Measurements from ENCODE around the gene TMEM14C.

Gene TMEM14C

DNA sequence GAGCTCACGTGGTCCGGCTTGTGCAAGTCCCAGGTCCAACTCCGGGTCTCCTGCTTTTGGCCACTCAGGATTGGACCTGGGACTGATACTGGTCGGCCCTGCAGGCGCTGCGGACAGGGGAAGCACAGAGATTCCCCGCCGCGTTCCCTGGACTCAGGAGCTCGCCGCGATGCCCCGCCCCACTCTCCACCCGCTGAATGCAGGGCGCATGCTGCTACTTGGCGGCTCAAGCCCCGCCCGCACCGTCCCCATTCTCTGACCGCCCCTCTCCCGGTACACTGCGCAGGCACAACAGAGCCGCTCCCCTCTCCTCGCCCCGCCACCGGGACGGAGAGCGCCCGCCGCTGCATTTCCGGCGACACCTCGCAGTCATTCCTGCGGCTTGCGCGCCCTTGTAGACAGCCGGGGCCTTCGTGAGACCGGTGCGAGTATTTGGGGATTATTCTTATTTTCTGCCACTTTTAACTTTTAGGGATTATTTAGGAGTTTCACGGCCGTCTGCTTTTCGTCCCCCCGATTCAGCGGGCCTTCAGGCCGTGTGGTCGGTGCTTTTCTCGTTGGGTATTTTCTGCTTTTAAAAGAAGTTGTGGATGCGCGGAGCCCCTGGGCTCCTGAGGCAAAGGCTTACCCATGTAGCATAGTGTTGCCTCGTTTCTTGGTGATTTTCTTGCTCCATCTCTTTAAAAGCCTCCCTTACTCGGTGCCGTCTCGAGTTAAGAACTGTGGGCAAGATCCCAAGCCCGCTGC, at the start of gene TMEM14C:
TSS of gene TMEM14C (plus strand) at position 251 of the 747 bp plus-strand sequence. CDS start 1,544 bp downstream, outside the sequence.
- peak; percentile 79 for DNase-seq (ENCODE audit: low read depth)

- no peak for DNase-seq (ENCODE audit: low read depth)
Measured at GRCh38 chr6:10676403-10676802, 46.5 kb upstream of the TMEM14C start.

GRCh38 chr6:10678456-10678855, 44.4 kb upstream of the TMEM14C start:
- DNase-seq (ENCODE audit: low read depth): no peak

- no peak for DNase-seq (ENCODE audit: low read depth)
Measured at GRCh38 chr6:10681795-10682194, 41.1 kb upstream of the TMEM14C start.

DNA sequence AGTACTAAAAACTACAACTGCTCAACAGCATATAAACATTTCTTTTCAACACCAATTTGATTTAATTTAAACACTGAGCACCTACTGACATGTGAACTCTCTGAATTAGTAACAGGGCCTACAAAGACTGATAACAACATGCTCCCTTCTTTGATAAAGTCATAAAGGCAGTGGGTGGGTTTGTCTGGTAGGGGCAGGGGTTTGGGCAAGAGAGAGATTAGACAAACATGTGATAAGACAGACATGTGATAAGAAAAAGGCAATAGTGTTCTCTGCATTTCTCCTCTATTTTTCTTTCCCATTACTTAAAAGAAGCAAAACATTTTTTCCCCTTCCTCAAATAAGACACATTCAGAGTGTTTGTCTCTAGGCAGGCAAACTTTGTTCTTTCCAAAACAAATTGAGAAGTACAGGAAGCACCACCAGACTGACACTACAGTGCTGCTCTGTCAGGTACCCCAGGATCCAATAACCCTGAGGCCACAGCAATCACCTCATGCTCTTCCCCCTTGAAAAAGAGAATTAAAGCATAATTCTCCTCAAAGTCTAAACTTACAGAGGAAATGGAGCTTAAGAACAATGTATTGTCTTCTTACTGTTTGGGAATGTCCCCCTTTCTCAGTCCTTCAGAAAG, 40.4 kb upstream of the TMEM14C start:
- no peak for DNase-seq (ENCODE audit: low read depth)

DNA sequence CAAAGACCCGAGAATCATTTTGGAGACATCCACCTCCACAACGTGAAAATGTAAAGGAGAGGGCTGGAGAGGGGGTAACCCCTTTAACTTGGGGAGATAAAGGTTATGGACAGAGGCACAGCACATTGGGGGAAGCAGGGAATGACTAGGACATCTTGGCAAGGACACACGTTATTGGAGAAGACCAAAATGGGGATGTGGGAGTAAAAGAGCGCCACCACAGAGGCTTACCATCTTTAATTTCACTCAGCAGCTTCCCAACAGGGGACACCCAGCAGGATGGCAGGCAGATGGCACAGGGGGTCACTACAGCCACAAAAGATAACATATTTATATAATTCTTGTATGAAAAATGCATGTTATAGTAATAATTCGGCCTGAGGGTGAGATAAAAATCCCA, 38.3 kb upstream of the TMEM14C start:
- DNase-seq (ENCODE audit: low read depth): no peak

- no peak for DNase-seq (ENCODE audit: low read depth)
Measured at GRCh38 chr6:10685092-10685915, 37.6 kb upstream of the TMEM14C start.

DNA sequence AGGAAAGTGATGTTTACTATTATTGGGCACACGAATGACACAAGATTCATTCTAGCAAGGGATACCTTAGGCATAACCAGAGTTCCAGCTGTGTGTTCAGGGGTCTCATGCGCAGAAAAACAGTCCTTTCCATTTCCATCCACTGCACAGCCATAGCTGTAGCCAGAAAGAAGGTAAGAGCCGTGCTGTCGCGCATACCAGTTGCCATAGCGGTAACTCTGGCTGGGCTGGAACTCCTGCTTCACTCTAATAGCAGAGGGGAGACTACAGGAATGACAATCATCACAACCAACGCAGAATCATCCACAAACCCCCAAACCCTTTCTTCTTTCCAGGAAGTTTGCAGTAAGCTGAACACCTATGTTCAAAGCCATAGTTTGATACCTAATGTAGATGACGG, 36.0 kb upstream of the TMEM14C start:
- DNase-seq (ENCODE audit: low read depth): no peak

DNA sequence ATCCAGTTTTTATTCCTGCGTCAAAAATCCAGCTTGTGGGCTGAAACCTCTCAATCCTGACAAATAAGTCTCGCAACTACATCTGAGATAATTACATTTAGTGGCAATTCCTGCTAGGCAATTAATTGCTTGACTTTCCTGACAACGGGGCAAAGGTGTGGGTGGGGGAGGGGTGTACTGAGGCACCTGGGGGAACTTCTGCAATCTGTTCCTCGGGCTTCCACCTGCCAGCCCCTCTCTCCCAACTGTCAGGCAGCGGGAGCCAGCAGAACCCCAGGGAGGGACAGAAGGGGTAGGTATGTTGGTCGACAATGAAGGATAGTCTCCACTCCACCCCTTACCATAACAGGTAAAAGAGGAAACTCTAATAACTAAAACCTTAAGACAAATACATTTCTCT, 35.3 kb upstream of the TMEM14C start:
- no peak for DNase-seq (ENCODE audit: low read depth)

DNA sequence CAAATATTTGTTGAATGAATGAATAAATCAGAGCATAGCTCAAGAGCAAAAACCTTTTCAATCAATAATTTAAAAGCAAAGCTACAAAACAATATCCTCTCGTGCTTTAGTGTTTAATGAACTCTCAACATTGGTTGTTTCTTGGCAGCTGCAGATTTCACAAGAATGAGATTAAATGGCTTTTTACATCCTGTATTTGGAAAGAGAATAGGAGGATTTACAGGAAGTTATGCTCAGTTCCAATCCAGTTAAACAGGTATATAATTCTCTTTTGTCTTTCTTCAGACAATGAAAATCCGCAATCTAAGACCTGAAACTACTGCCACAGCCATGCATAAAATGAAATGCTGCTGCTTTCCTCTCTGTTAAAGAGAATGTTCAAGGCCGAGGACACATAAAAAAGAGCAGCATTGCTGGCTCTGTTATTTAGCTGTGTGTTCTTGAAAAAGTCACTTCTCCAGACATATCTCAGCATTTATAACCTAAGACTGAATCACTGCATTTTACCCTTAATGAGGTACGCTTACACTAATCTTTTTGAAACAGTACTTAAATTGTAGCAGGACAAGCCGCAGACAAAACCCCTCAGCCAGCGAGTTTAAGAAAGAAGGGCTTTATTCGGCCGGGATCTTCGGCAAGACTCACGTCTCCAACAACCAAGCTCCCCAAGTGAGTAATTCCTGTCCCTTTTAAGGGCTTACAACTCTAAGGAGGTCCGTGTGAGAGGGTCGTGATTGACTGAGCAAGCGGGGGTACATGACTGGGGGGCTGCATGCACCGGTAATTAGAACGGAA, 32.0 kb upstream of the TMEM14C start:
- DNase-seq (ENCODE audit: low read depth): no peak

DNA sequence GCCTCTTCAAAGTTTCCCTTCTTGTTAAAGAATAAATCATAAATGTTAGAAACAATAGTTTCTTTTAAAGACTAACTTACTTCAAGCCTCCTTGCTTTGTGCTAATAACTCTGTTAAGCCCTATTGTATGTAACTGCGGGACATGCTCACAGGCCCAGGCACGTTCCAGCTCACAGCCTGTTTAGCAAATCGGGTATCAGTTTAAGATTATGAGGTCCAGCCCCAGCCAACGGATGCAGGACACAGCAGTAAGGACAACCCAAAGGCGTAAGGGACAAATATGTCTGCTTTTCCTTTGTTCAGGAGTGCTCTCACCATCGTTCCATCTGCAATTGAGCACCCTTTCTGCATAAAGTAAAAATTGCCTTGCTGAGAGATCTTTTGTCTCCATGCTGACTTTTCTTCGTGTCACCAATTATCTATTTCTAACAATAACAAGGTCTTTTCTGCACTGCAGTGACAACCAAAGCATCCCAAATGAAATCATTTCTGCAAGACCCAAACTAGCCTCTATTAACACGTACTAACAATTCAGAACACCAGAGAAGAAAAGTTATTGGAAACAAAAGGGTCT, 29.8 kb upstream of the TMEM14C start:
- no peak for DNase-seq (ENCODE audit: low read depth)

DNA sequence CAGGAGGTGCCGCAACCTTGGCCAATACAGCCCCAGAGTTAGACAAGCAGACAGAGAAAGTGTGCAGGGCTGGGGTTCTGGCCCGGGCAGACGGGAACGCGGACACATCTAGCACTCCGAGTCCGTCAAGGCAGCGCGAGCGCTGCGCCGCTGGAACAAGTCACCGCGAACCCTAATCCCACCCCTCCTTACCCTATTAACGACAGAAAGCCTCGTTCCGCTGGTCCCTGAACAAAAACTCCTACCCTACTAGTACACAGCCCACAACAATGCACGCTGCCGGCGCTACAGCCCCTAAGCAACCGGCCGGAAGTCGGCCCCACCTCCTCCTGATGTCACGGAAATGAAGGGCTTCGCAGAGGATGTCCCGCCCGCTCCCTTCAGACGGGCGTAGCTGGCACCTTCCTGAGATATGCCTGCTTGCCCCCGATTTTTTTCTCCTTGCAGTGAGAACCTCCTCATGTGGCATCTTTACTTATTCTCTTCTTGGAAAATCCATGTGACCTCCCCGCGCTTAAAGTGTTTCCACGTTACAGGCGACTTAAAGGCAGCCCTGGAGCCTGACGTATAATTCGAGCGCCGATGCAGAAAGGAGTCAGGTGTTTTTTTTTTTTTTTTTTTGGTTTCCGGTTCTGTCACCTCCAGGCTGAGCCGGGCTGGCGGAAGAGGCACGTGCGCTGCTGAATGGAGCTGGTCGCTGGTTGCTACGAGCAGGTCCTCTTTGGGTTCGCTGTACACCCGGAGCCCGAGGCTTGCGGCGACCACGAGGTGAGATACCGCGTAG, 28.4 kb upstream of the TMEM14C start, which contains the start of the genes C6orf52 and PAK1IP1:
TSS of gene C6orf52 (minus strand) at position 315 of the 784 bp plus-strand sequence. CDS start 7,066 bp downstream, outside the sequence.
TSS of gene PAK1IP1 (plus strand) at position 671 of the 784 bp plus-strand sequence. CDS start at position 685, 14 bp downstream.
- DNase-seq (ENCODE audit: low read depth): peak; percentile 84

- no peak for DNase-seq (ENCODE audit: low read depth)
Measured at GRCh38 chr6:10695086-10695657, 27.7 kb upstream of the TMEM14C start.

GRCh38 chr6:10696655-10697054, 26.2 kb upstream of the TMEM14C start:
- no peak for DNase-seq (ENCODE audit: low read depth)

DNA sequence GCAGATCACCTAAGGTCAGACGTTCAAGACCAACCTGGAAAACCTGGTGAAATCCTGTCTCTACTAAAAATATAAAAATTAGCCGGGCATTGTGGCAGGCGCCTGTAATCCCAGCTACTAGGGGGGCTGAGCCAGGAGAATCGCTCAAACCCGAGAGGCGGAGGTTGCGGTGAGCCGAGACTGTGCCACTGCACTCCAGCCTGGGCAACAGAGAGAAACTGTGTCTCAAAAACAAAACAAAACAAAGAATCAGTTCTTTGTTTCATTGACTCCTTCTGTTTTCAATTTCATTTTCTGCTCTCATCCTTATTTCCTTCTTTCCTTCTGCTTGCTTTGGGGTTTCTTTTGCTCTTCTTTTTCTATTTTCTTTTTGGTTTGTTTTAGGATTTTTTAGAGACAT, 8.9 kb upstream of the TMEM14C start:
- no peak for DNase-seq (ENCODE audit: low read depth)

- DNase-seq (ENCODE audit: low read depth): no peak
Measured at GRCh38 chr6:10719296-10719963, 3.4 kb upstream of the TMEM14C start.

DNA sequence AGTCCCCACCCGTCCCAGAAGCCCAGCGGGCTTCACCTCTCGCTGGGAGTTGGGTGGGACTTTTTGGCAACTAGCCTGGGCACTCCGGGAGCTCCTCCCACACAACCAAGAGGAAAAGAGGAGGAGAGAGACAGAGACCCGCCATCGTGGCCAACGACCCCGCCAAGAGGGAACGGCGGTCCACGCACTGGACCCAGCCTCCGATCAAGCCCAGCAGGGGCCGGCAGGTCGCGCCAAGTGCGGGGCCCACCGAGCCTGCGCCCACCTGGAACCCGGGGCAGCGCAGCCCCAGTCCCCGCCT, 3.0 kb upstream of the TMEM14C start:
- DNase-seq (ENCODE audit: low read depth): no peak

DNA sequence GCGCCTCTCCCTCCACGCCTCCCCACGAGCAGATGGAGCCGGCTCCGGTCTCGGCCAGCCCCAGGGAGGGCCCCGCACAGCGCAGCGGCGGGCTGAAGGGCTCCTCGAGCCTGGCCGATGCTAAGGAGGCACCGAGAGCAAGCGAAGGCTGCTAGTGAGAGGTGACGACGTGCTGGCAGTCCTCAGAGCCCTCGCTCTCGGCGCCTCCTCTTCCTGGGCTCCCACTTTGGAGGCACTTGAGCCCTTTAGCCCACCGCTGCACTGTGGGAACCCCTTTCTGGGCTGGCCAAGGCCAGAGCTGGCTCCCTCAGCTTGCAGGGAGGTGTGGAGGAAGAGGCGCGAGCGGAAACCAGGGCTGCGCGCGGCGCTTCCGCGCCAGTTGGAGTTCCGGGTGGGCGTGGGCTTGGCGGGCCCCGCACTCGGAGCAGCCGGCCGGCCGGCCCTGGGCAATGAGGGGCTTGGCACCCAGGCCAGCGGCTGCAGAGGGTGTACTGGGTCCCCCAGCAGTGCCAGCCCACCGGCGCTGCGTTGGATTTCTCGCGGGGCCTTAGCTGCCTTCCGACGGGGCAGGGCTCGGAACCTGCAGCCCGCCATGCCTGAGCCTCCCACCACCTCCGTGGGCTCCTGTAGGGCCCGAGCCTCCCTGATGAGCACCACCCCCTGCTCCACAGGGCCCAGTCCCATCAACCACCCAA, 2.5 kb upstream of the TMEM14C start:
- no peak for DNase-seq (ENCODE audit: low read depth)
